Effector CD8-positive, alpha-beta T cell (primary cell): ENCODE data around the gene RALGAPB.
"Not testable (repeated sequence)": the region's sequence is repeated elsewhere in the genome, so short reads cannot be mapped to it uniquely, and the experiment has no call there.

Source experiments
- DNase-seq: peaks from one replicate; lab custom pipeline; 2025; lab: John Stamatoyannopoulos, UW

Gene RALGAPB

GRCh38 chr20:38447251-38447661, 25.4 kb upstream of the RALGAPB start:
- no peak for DNase-seq

GRCh38 chr20:38447931-38448675, 24.5 kb upstream of the RALGAPB start:
- no peak for DNase-seq

- no peak for DNase-seq
These were observed 23.6 kb upstream of the RALGAPB start for GRCh38 chr20:38449046-38449445.

DNA sequence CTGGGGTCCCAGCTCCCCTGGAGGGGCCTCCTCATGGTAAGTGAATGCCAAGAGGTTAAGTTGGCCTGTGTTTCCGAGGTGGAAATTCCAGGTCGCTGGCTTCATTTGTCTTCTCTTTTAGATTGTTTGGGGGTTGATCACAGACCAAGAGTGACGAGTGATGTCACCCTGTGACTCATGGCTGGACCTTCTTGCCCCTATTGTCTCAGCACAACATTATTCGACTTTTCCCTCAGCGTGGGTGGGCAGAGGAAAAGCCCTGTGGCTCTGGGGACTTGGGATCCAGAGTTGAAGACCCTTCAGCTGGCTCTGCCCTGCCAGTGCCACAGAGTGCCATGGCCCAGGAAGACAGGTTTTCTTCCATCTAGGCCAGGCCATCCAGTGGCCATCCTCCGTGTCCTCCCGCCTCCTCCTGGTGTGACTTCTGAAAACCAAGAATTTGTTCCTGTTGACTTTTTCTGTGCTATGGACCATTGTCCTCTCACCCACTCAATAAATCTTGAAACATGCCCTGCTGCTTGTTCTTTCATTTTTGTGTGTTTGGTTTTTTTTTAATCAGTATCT, 22.1 kb upstream of the RALGAPB start:
- no peak for DNase-seq

GRCh38 chr20:38452880-38453624, 19.6 kb upstream of the RALGAPB start:
- no peak for DNase-seq

GRCh38 chr20:38453941-38454340, 18.7 kb upstream of the RALGAPB start:
- no peak for DNase-seq

- DNase-seq, result no peak
These were observed 17.8 kb upstream of the RALGAPB start for GRCh38 chr20:38454556-38455473.

DNA sequence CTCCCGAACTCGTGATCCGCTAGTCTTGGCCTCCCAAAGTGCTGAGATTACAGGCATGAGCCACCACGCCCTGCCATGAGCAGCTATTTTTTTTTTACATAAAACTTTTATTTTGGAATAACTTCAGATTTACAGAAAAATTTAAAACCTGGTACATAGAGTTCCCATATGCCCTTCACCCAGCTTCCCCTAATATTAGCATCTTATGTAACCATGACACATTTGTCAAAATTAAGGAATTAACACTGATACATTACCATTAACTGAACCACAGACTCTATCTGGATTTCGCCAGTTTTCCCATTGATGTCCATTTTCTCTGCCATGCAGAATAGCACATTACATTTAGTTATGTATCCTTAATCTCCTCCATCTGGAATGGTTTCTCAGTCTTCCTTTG, 14.3 kb upstream of the RALGAPB start:
- DNase-seq, result no peak

- no peak for DNase-seq
These were observed 12.5 kb upstream of the RALGAPB start for GRCh38 chr20:38460040-38460623.

DNA sequence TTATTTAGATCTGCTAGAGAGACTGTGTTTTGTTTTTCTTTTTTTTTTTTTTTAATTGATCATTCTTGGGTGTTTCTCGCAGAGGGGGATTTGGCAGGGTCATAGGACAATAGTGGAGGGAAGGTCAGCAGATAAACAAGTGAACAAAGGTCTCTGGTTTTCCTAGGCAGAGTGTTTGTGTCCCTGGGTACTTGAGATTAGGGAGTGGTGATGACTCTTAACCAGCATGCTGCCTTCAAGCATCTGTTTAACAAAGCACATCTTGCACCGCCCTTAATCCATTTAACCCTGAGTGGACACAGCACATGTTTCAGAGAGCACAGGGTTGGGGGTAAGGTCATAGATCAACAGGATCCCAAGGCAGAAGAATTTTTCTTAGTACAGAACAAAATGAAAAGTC, 12.0 kb upstream of the RALGAPB start:
- DNase-seq, result not testable (repeated sequence)

DNA sequence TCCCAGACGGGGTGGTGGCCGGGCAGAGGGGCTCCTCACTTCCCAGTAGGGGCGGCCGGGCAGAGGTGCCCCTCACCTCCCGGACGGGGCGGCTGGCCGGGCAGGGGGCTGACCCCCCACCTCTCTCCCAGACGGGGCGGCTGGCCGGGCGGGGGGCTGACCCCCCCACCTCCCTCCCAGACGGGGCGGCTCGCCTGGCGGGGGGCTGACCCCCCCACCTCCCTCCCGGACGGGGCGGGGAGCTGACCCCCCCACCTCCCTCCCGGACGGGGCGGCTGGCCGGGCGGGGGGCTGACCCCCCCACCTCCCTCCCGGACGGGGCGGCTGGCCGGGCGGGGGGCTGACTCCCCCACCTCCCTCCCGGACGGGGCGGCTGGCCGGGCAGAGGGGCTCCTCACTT, 11.5 kb upstream of the RALGAPB start:
- not testable (repeated sequence) for DNase-seq

DNA sequence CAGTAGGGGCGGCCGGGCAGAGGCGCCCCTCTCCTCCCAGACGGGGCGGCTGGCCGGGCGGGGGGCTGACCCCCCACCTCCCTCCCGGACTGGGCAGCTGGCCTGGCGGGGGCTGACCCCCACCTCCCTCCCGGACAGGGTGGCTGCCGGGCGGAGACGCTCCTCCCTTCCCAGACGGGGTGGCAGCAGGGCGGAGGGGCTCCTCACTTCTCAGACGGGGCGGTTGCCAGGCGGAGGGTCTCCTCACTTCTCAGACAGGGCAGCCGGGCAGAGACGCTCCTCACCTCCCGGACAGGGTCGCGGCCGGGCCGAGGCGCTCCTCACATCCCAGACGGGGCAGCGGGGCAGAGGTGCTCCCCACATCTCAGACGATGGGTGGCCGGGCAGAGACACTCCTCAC, 11.1 kb upstream of the RALGAPB start:
- not testable (repeated sequence) for DNase-seq

DNA sequence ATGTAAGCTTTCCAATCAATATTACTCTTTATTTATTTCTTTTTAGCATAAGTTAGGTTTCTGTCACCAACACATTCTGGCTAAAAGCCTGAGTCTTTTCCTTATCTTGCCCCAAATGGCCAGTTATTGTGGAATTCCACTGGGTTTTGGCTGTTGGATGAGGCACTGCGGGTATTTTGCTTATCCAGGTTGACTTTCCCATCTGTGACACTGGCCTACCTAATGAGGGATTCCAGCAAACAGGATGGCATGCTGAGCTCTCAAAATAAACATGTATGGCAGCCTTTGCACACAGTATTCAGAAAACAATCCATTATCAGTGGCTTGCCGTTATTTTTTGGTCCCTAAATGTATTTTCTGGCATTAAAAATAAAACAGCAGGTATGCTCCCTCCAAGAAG, 6.5 kb upstream of the RALGAPB start:
- no peak for DNase-seq

DNA sequence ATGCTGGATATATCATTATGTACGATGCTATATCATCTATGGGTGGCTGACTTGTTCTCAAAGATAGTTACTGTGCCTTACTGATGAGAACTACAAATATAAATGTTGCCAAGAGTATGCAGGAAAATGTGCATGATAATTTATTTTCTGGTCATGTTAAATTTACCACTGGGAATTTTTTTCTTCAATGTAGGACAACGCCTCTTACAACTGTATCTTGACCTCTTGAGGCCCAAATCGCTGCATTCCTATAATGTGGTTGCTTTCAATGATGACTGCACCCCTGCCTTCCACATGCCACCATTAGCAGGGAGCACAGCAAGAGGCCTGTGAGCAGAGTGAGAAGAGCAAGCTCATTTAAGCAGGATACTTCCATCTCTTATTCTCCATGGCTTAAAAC, 5.7 kb upstream of the RALGAPB start:
- DNase-seq, result no peak

GRCh38 chr20:38471245-38471644, 1.4 kb upstream of the RALGAPB start:
- no peak for DNase-seq

DNA sequence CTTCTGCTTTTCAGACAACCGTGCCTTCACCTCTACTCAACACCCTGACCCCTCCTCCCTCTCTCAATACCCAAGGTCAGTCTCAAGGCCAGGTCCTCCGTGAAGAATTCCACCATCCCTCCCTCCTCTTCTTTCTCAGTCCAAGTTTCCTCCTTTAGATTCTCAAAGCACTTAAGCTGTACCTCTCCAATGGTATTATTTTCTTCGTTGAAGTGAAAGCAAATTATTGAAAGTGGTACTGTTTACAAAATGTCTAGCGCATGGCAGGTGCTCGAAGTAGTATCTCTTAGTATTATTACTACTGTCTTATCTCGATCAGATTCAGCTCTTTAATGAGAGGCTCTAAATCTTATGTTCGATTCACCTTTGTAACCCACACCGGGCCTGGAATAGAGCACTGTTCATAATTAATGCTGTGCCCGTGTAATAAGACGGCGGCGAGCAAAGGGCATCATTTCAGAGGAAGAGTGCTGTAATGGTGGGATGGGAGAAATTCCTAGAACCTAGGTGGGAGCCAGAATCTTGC, 593 bp upstream of the RALGAPB start:
- DNase-seq, result no peak

- no peak for DNase-seq
These were observed 738 bp downstream of the RALGAPB start for GRCh38 chr20:38473367-38473795.

DNA sequence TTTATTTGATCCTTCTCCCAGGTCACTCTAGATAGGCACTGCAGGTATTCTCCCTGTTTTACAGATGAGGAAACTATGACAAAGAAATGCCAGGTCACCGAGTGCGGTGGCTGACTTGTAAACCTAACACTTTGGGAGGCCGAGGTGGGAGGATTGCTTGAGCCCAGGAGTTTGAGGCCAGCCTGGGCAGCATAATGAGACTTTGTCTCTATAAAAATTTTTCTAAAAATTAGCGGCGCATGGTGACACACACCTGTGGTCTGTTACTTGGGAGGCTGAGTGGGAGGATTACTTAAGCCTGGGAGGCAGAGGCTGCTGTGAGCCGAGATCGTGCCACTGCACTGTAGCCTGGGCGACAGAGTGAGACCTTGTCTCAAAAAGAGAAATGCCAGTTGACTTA, 5.1 kb downstream of the RALGAPB start:
- DNase-seq, result no peak

DNA sequence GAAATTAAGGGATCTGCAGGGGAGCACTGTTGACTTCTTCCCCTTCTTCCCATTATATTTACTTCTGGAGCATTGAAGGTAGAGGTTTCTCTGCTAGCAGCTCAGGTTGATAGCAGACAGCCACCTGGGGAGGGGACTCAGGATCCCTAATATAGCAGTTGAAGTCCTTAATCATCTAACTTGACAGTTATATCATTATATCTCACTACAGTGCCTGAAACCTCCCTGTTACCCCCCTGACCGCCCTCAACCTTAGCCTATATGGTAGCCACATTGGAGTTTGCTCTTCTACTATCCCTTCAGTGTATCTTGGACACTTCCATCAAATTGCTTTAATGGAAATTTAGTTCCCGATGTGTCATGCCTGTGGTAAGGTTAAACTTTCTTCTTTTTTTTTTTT, 7.0 kb downstream of the RALGAPB start:
- DNase-seq, result no peak

- no peak for DNase-seq
These were observed 12.4 kb downstream of the RALGAPB start for GRCh38 chr20:38485041-38485440.

DNA sequence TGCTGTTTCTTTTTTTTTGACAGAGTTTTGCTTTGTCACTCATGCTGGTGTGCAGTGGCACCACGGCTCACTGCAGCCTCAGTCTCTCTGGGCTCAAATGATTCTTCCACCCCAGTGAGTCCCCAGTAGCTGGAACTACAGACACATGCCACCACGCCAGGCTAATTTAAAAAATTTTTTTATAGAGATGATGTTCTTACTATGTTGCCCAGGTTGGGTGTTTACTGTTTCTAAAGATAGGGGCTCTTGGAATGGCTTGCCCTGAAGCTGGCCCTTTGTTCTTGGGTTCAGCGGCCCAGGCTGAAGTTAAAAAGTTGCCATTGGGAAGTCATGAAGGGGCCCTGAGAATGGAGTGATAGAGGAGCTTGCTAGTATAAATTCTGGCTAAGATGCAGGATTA, 16.5 kb downstream of the RALGAPB start:
- no peak for DNase-seq
